ENCODE data around the gene ASF1A. TPM values are rescaled to one million over a fixed set of nuclear protein-coding genes. Genes with fewer than 3 reads are reported as not detected.

The ASF1A gene
- total RNA-seq, 4 donors from 2014 or later: 22.2 to 25.9 (median 23.7) TPM

DNA sequence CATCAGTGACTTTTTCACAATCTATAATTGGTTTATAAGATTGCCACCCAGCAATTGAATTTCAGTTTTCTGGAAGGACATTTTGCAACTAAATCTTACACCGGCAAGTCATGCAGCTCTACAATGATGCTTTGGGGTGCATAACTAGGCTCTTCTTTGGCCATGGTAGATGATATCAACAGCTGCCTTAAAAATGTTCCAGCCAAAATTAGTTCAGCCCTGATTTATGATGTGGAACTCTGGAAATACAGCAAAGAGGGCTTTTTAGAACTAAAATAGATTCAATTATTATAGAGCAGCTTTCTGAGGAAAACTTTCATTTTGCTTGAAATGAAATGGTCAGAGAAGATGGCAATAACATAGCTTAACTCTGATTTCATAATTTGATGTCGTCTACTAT is 59.4 kb downstream of the ASF1A start:
- DNase-seq: no peak
- no peak overlapping the region for H3K27ac ChIP-seq
- no peak overlapping the region for H3K4me3 ChIP-seq (replicated peaks in 1 of 3)
- no peaks in the 10 kb centered on the region for H3K9me3 ChIP-seq
- no peaks in the 10 kb centered on the region for H3K36me3 ChIP-seq
- WGBS, 2 donors: 90 to 93% methylated on average over 2 of the region's 2 CpGs
- no peaks in the 10 kb centered on the region for H3K4me1 ChIP-seq
- intact Hi-C loops (cut with DNase I): no loop called here
- TF ChIP-seq, protein P1, sequence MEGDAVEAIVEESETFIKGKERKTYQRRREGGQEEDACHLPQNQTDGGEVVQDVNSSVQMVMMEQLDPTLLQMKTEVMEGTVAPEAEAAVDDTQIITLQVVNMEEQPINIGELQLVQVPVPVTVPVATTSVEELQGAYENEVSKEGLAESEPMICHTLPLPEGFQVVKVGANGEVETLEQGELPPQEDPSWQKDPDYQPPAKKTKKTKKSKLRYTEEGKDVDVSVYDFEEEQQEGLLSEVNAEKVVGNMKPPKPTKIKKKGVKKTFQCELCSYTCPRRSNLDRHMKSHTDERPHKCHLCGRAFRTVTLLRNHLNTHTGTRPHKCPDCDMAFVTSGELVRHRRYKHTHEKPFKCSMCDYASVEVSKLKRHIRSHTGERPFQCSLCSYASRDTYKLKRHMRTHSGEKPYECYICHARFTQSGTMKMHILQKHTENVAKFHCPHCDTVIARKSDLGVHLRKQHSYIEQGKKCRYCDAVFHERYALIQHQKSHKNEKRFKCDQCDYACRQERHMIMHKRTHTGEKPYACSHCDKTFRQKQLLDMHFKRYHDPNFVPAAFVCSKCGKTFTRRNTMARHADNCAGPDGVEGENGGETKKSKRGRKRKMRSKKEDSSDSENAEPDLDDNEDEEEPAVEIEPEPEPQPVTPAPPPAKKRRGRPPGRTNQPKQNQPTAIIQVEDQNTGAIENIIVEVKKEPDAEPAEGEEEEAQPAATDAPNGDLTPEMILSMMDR (IDR thresholded peaks at IDR 0.05): no peak
- TF ChIP-seq POLR2A (IDR thresholded peaks at IDR 0.05): no peak
- H3K27me3 ChIP-seq: no peaks in the 10 kb centered on the region

Other genes with a start within 250 kb of the ASF1A start
- 10 to 100 TPM; 10.5 to 42.9 (median 17.1) TPM for gene CEP85L, start 242.6 kb upstream of the ASF1A start, total RNA-seq
- 10 to 100 TPM; 26.7 to 47.2 (median 35.8) TPM for gene MCM9, start 41.0 kb downstream of the ASF1A start, total RNA-seq
- 10 to 100 TPM; 19.3 to 37.1 (median 21.3) TPM for gene FAM184A, start 184.5 kb downstream of the ASF1A start, total RNA-seq